H9 (cell line): ENCODE measurements around the gene VLDLR. TPM values are rescaled to one million over a fixed set of nuclear protein-coding genes. Genes with fewer than 3 reads are reported as not detected.

Source experiments
- DNase-seq: peaks from one replicate; pipeline ENCODE4 v3.0.0-alpha.2; 2017
- H2AFZ ChIP-seq: one replicate; pipeline ENCODE4 v1.6.1; 2013; ENCODE audit warnings: mild to moderate bottlenecking, low read length, control low read depth, moderate library complexity
- H2AK5ac ChIP-seq: 2 replicates; pipeline ENCODE4 v1.6.1; 2013; ENCODE audit warnings: low read length, control low read depth, mixed read lengths; ENCODE audit not compliant: insufficient read length
- H2BK120ac ChIP-seq: one replicate; pipeline ENCODE4 v1.6.1; 2013; ENCODE audit warnings: low read depth, mild to moderate bottlenecking, low read length, control low read depth, inconsistent platforms; ENCODE audit not compliant: poor library complexity, severe bottlenecking
- H2BK12ac ChIP-seq: 2 replicates; pipeline ENCODE4 v1.6.1; 2013; ENCODE audit warnings: low read length, control low read depth, mixed read lengths, low read depth; ENCODE audit not compliant: insufficient read length
- H2BK15ac ChIP-seq: 2 replicates; pipeline ENCODE4 v1.6.1; 2013; ENCODE audit warnings: low read depth, low read length, control low read depth
- H2BK20ac ChIP-seq: one replicate; pipeline ENCODE4 v1.6.1; 2013; ENCODE audit warnings: low read depth, mild to moderate bottlenecking, low read length, control low read depth, inconsistent platforms; ENCODE audit not compliant: poor library complexity, severe bottlenecking
- H2BK5ac ChIP-seq: 2 replicates; pipeline ENCODE4 v1.6.1; 2013; ENCODE audit warnings: low read length, control low read depth, mixed read lengths; ENCODE audit not compliant: insufficient read length
- H3K14ac ChIP-seq: 2 replicates; pipeline ENCODE4 v1.6.1; 2013; ENCODE audit warnings: low read length, control low read depth; ENCODE audit not compliant: insufficient read depth
- H3K18ac ChIP-seq: 2 replicates; pipeline ENCODE4 v1.6.1; 2013; ENCODE audit warnings: low read depth, mild to moderate bottlenecking, mixed read lengths, low read length, control low read depth; ENCODE audit not compliant: insufficient read length
- H3K23ac ChIP-seq: 2 replicates; pipeline ENCODE4 v1.6.1; 2013; ENCODE audit warnings: low read length, control low read depth, mixed read lengths, low read depth; ENCODE audit not compliant: insufficient read length
- H3K23me2 ChIP-seq: 2 replicates; pipeline ENCODE4 v1.6.1; 2013; ENCODE audit warnings: low read depth, mild to moderate bottlenecking, mixed read lengths, low read length, control low read depth; ENCODE audit not compliant: insufficient read length, poor library complexity, severe bottlenecking
- H3K27ac ChIP-seq: 2 replicates; pipeline ENCODE4 v1.5.1; 2013; ENCODE audit warnings: low read length, control low read depth, mixed read lengths, low read depth; ENCODE audit not compliant: insufficient read length
- H3K27me3 ChIP-seq: 2 replicates; pipeline ENCODE4 v1.6.1; 2013; ENCODE audit warnings: low read length, control low read depth, inconsistent platforms; ENCODE audit not compliant: insufficient read depth
- H3K4ac ChIP-seq: 2 replicates; pipeline ENCODE4 v1.6.1; 2013; ENCODE audit warnings: low read depth, mild to moderate bottlenecking, control low read depth, inconsistent platforms, low read length, moderate library complexity
- H3K4me1 ChIP-seq: 2 replicates; pipeline ENCODE4 v1.6.1; 2013; ENCODE audit warnings: low read length, control low read depth, inconsistent platforms; ENCODE audit not compliant: insufficient read depth
- H3K4me2 ChIP-seq: 2 replicates; pipeline ENCODE4 v1.6.1; 2013; ENCODE audit warnings: low read length, control low read depth, mixed read lengths; ENCODE audit not compliant: insufficient read length, insufficient read depth
- H3K56ac ChIP-seq: 2 replicates; pipeline ENCODE4 v1.6.1; 2013; ENCODE audit warnings: low read depth, mild to moderate bottlenecking, mixed read lengths, low read length, control low read depth; ENCODE audit not compliant: insufficient read length
- H3K79me1 ChIP-seq: 2 replicates; pipeline ENCODE4 v1.6.1; 2013; ENCODE audit warnings: low read depth, mild to moderate bottlenecking, moderate library complexity, low read length, control low read depth, inconsistent platforms; ENCODE audit not compliant: insufficient read depth, poor library complexity, severe bottlenecking
- H3K79me2 ChIP-seq: 2 replicates; pipeline ENCODE4 v1.6.1; 2013; ENCODE audit warnings: low read length, control low read depth, inconsistent platforms; ENCODE audit not compliant: insufficient read depth
- H3K9ac ChIP-seq: 2 replicates; pipeline ENCODE4 v1.6.1; 2013; ENCODE audit warnings: low read length, control low read depth, mixed read lengths; ENCODE audit not compliant: insufficient read length; ENCODE audit errors: extremely low read depth
- H3K9me3 ChIP-seq: one replicate; pipeline ENCODE4 v1.6.1; 2013; ENCODE audit warnings: low read depth, low read length, inconsistent platforms; ENCODE audit not compliant: control insufficient read depth
- H3T11ph ChIP-seq: one replicate; pipeline ENCODE4 v1.6.1; 2013; ENCODE audit warnings: mild to moderate bottlenecking, low read length, control low read depth, inconsistent platforms
- H4K20me1 ChIP-seq: one replicate; pipeline ENCODE4 v1.6.1; 2013; ENCODE audit not compliant: control insufficient read depth, insufficient read length, insufficient read depth
- H4K5ac ChIP-seq: 2 replicates; pipeline ENCODE4 v1.6.1; 2013; ENCODE audit warnings: low read depth, mild to moderate bottlenecking, mixed read lengths, low read length, control low read depth; ENCODE audit not compliant: insufficient read length
- H4K8ac ChIP-seq: replicated peaks from 2 replicates; pipeline ENCODE4 v1.6.1; 2013; ENCODE audit warnings: low read length, control low read depth, mixed read lengths, low read depth; ENCODE audit not compliant: insufficient read length
- H4K91ac ChIP-seq: 2 replicates; pipeline ENCODE4 v1.6.1; 2013; ENCODE audit warnings: low read depth, mild to moderate bottlenecking, moderate library complexity, mixed read lengths, low read length, control low read depth; ENCODE audit not compliant: insufficient read length
- H3K27ac Mint-ChIP-seq, 3 experiments: 2 replicates in 2 of 3; 3 replicates in 1 of 3; pipeline ENCODE4 v1.8.0; 2020 to 2021; ENCODE audit warnings: mixed read lengths in 3 of 3, mild to moderate bottlenecking in 1 of 3, moderate library complexity in 1 of 3
- H3K27me3 Mint-ChIP-seq: 2 replicates; pipeline ENCODE4 v1.8.0; 2021; ENCODE audit warnings: low read depth, mild to moderate bottlenecking, moderate library complexity, mixed read lengths
- H3K36me3 Mint-ChIP-seq, 3 experiments: 2 replicates in 2 of 3; 3 replicates in 1 of 3; pipeline ENCODE4 v1.8.0; 2020 to 2021; ENCODE audit warnings: low read depth in 3 of 3, mixed read lengths in 3 of 3; ENCODE audit not compliant: insufficient read depth in 1 of 3
- H3K4me1 Mint-ChIP-seq, 2 experiments: 2 replicates each; pipeline ENCODE4 v1.8.0; 2020; ENCODE audit warnings: mixed read lengths in 2 of 2
- H3K4me3 Mint-ChIP-seq, 2 experiments: 2 replicates in 1 of 2; 3 replicates in 1 of 2; pipeline ENCODE4 v1.8.0; 2020 to 2021; ENCODE audit warnings: mild to moderate bottlenecking in 2 of 2, mixed read lengths in 2 of 2, moderate library complexity in 1 of 2
- H3K9me3 Mint-ChIP-seq, 2 experiments: 2 replicates in 1 of 2; 3 replicates in 1 of 2; pipeline ENCODE4 v1.8.0; 2020; ENCODE audit warnings: mild to moderate bottlenecking in 2 of 2, mixed read lengths in 2 of 2, moderate library complexity in 1 of 2
- WGBS: extraction: QIAGEN DNeasy Blood & Tissue Kit; methylation state at CpG from one replicate; pipeline ENCODE4 v1.1.7; 2013; ENCODE audit warnings: missing lambda C conversion rate, low lambda C conversion rate, mixed read lengths; ENCODE audit not compliant: insufficient read length; ENCODE audit errors: extremely low coverage; 5-methylcytosine and 5-hydroxymethylcytosine counted together
- total RNA-seq: library from RNA; stranded (reverse); gene quantifications from 2 replicates; pipeline ENCODE4 v1.2.1, GENCODE V29; 2021
- TF ChIP-seq, protein P1 (sequence below): fragments of 200-600 bp; sonication (generic); conservative IDR thresholded peaks from 3 replicates; pipeline ENCODE4 v1.8.0; 2021; ENCODE audit warnings: antibody characterized with exemption, mild to moderate bottlenecking

The VLDLR gene
- total RNA-seq, 1 experiment from 2014 or later = 19.1 TPM

GRCh38 chr9:2697492-2697891 lies 75.9 kb downstream of the VLDLR start:
- Histone ChIP-seq H3K56ac (no peak overlapping the region), H4K5ac (no peak overlapping the region), H2AK5ac (no peak overlapping the region), H3K14ac (no peak overlapping the region), H3K27me3 (no peaks in the 10 kb centered on the region), H3K23ac (no peak overlapping the region), H3K9ac (no peak overlapping the region), H3K27ac (no peak overlapping the region), H2BK15ac (no peak overlapping the region), H3K18ac (no peak overlapping the region), H2AFZ (no peak overlapping the region), H3K79me2 (no peaks in the 10 kb centered on the region; the same call in 1 of the 2 replicates), H3K79me1 (no peaks in the 10 kb centered on the region), H3K23me2 (no peaks in the 10 kb centered on the region), H2BK20ac (no peak overlapping the region), H4K20me1 (no peaks in the 10 kb centered on the region), H3T11ph (no peak overlapping the region), H2BK12ac (no peak overlapping the region), H3K4me1 (peaks cover 4% of the 10 kb centered on the region; the same call in 1 of the 2 replicates), H4K8ac (no peak overlapping the region), H4K91ac (no peak overlapping the region), H3K9me3 (no peaks in the 10 kb centered on the region), H2BK120ac (no peak overlapping the region), H3K4me2 (no peak overlapping the region), H3K4ac (no peak overlapping the region), H2BK5ac (no peak overlapping the region)
- no peak for DNase-seq
- H3K4me3 Mint-ChIP-seq = no peak overlapping the region
- TF ChIP-seq, protein P1, sequence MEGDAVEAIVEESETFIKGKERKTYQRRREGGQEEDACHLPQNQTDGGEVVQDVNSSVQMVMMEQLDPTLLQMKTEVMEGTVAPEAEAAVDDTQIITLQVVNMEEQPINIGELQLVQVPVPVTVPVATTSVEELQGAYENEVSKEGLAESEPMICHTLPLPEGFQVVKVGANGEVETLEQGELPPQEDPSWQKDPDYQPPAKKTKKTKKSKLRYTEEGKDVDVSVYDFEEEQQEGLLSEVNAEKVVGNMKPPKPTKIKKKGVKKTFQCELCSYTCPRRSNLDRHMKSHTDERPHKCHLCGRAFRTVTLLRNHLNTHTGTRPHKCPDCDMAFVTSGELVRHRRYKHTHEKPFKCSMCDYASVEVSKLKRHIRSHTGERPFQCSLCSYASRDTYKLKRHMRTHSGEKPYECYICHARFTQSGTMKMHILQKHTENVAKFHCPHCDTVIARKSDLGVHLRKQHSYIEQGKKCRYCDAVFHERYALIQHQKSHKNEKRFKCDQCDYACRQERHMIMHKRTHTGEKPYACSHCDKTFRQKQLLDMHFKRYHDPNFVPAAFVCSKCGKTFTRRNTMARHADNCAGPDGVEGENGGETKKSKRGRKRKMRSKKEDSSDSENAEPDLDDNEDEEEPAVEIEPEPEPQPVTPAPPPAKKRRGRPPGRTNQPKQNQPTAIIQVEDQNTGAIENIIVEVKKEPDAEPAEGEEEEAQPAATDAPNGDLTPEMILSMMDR = no peak
- no peaks in the 10 kb centered on the region; a peak in 1 of 5 replicates for H3K9me3 Mint-ChIP-seq
- H3K36me3 Mint-ChIP-seq = 0 out of 7 replicates have a peak, but pooled peaks cover 0 to 5% (median 0%) of the 10 kb centered on the region in 3 experiments
- H3K27me3 Mint-ChIP-seq = no peaks in the 10 kb centered on the region
- H3K27ac Mint-ChIP-seq = no peak overlapping the region
- H3K4me1 Mint-ChIP-seq = peaks cover 36 to 40% of the 10 kb centered on the region in 2 experiments
- no CpG with 5 or more reads among the region's 3 CpGs for WGBS
